ENCODE results near the gene CACYBP. TPM values are rescaled to one million over a fixed set of nuclear protein-coding genes. Genes with fewer than 3 reads are reported as not detected.

The CACYBP gene
- total RNA-seq, 1 experiment from 2014 or later = 137 TPM

GRCh38 chr1:174971902-174972301, 27.8 kb upstream of the CACYBP start:
- BruUV-seq (replicated peaks) = no TSS peak
- TF ChIP-seq POLR2AphosphoS5 (IDR thresholded peaks at IDR 0.05; ENCODE audit: low read depth, low read length) (no peak), REST (IDR thresholded peaks at IDR 0.05; ENCODE audit: insufficient read depth in 1 of 2, low read depth in 2 of 2, low read length in 1 of 2) (no peak)
- DNase-seq (ENCODE audit: low read depth, low spot score) (no peak), ATAC-seq (no peak)
- no peaks in the 10 kb centered on the region for H3K9me3 ChIP-seq (ENCODE audit: control insufficient read depth, insufficient read depth, low read depth, low read length)
- ChIA-PET POLR2A (no interaction called here), CTCF (no interaction called here)
- in situ Hi-C loops (cut with HindIII; ENCODE audit: low pct_unique_long_range_greater_than_20kb, low sequenced_read_pairs) (no loop called here), intact Hi-C loops (cut with micrococcal nuclease; ENCODE audit: unreplicated experiment) (no loop called here)
- H3K4me1 ChIP-seq (ENCODE audit: control insufficient read depth, insufficient read depth, low read length) = no peaks in the 10 kb centered on the region
- no peaks in the 10 kb centered on the region for H3K36me3 ChIP-seq (ENCODE audit: control insufficient read depth, insufficient read depth, low read length)
- no peaks in the 10 kb centered on the region for H3K27me3 ChIP-seq (ENCODE audit: control insufficient read depth, insufficient read depth, low read length)
- no peak overlapping the region for H3K4me3 ChIP-seq (ENCODE audit: low read depth in 2 of 2, low read length in 2 of 2)
- no peak overlapping the region for H3K27ac ChIP-seq (ENCODE audit: low read length)

- CTCF ChIA-PET = no interaction called here
- Histone ChIP-seq H3K4me1 (ENCODE audit: control insufficient read depth, insufficient read depth, low read length) (no peaks in the 10 kb centered on the region), H3K27ac (ENCODE audit: low read length) (no peak overlapping the region), H3K36me3 (ENCODE audit: control insufficient read depth, insufficient read depth, low read length) (no peaks in the 10 kb centered on the region), H3K9me3 (ENCODE audit: control insufficient read depth, insufficient read depth, low read depth, low read length) (no peaks in the 10 kb centered on the region), H3K4me3 (ENCODE audit: low read depth in 2 of 2, low read length in 2 of 2) (no peak overlapping the region), H3K27me3 (ENCODE audit: control insufficient read depth, insufficient read depth, low read length) (no peaks in the 10 kb centered on the region)
- DNase-seq (ENCODE audit: low read depth, low spot score) = no peak
- POLR2A ChIA-PET = no interaction called here
- no TSS peak for BruUV-seq (replicated peaks)
- ATAC-seq = no peak
- no peak for TF ChIP-seq TCF7L2 (IDR thresholded peaks at IDR 0.05; ENCODE audit: low read depth, low read length)
- no peak for TF ChIP-seq POLR2AphosphoS5 (IDR thresholded peaks at IDR 0.05; ENCODE audit: low read depth, low read length)
- no peak for TF ChIP-seq REST (IDR thresholded peaks at IDR 0.05; ENCODE audit: insufficient read depth in 1 of 2, low read depth in 2 of 2, low read length in 1 of 2)
- TF ChIP-seq SIN3A (IDR thresholded peaks at IDR 0.05; ENCODE audit: borderline replicate concordance, insufficient read depth, low read depth, low read length) = no peak
- TF ChIP-seq CTCF (IDR thresholded peaks at IDR 0.05) = no peak
- intact Hi-C loops (cut with micrococcal nuclease; ENCODE audit: unreplicated experiment) = no loop called here
- in situ Hi-C loops (cut with HindIII; ENCODE audit: low pct_unique_long_range_greater_than_20kb, low sequenced_read_pairs) = no loop called here
Observed at GRCh38 chr1:174974711-174975119, 25.0 kb upstream of the CACYBP start.

Measured in Panc1 (cell line).